Progenitor cell of endocrine pancreas (in vitro differentiated cells): ENCODE measurements around the gene MYO7B. TPM values are rescaled to one million over a fixed set of nuclear protein-coding genes. Genes with fewer than 3 reads are reported as not detected.

Source experiments
- DNase-seq: peaks from one replicate; pipeline ENCODE4 v3.0.0; 2021; ENCODE audit warnings: low spot score; ENCODE audit not compliant: unreplicated experiment
- H3K27ac Mint-ChIP-seq: 2 replicates; pipeline ENCODE4 v1.8.0; 2021; ENCODE audit warnings: mild to moderate bottlenecking, moderate library complexity, mixed read lengths
- H3K27me3 Mint-ChIP-seq: 2 replicates; pipeline ENCODE4 v1.8.0; 2021; ENCODE audit warnings: mixed read lengths
- H3K36me3 Mint-ChIP-seq: 2 replicates; pipeline ENCODE4 v1.8.0; 2022; ENCODE audit warnings: mixed read lengths; ENCODE audit not compliant: insufficient read depth
- H3K4me1 Mint-ChIP-seq: 2 replicates; pipeline ENCODE4 v1.8.0; 2021; ENCODE audit warnings: low read depth, mixed read lengths
- H3K4me3 Mint-ChIP-seq: 2 replicates; pipeline ENCODE4 v1.8.0; 2021; ENCODE audit warnings: low read depth, mild to moderate bottlenecking, moderate library complexity, mixed read lengths
- H3K9me3 Mint-ChIP-seq: 2 replicates; pipeline ENCODE4 v1.8.0; 2021; ENCODE audit warnings: low read depth, mixed read lengths
- CTCF ChIP-seq: fragments of 200-600 bp; sonication (generic); IDR thresholded peaks from one replicate; pipeline ENCODE4 v1.5.0; 2021; ENCODE audit warnings: antibody characterized with exemption, mild to moderate bottlenecking; ENCODE audit not compliant: unreplicated experiment
- total RNA-seq: library from RNA; stranded (reverse); gene quantifications from 2 replicates; pipeline ENCODE4 v1.2.1, GENCODE V29; 2021

The MYO7B gene
- total RNA-seq, 1 donor from 2014 or later: not detected

GRCh38 chr2:127681976-127682857 lies 146.7 kb downstream of the MYO7B start:
- H3K27ac Mint-ChIP-seq: no peak overlapping the region
- H3K36me3 Mint-ChIP-seq: no peaks in the 10 kb centered on the region
- H3K9me3 Mint-ChIP-seq: no peaks in the 10 kb centered on the region
- peaks cover 40% of the 10 kb centered on the region for H3K27me3 Mint-ChIP-seq
- no peak for DNase-seq
- TF ChIP-seq CTCF: no peak
- no peak overlapping the region for H3K4me3 Mint-ChIP-seq
- no peaks in the 10 kb centered on the region for H3K4me1 Mint-ChIP-seq

- H3K27me3 Mint-ChIP-seq: peaks cover 32% of the 10 kb centered on the region
- no peak overlapping the region for H3K4me3 Mint-ChIP-seq
- DNase-seq: no peak
- H3K27ac Mint-ChIP-seq: no peak overlapping the region
- TF ChIP-seq CTCF: no peak
- H3K4me1 Mint-ChIP-seq: no peaks in the 10 kb centered on the region
- H3K36me3 Mint-ChIP-seq: no peaks in the 10 kb centered on the region
- H3K9me3 Mint-ChIP-seq: no peaks in the 10 kb centered on the region
Measured at GRCh38 chr2:127683056-127683455, 147.6 kb downstream of the MYO7B start.

GRCh38 chr2:127683757-127684156 lies 148.3 kb downstream of the MYO7B start:
- peaks cover 25% of the 10 kb centered on the region for H3K27me3 Mint-ChIP-seq
- peaks cover 4% of the 10 kb centered on the region for H3K9me3 Mint-ChIP-seq
- no peaks in the 10 kb centered on the region for H3K4me1 Mint-ChIP-seq
- no peak for TF ChIP-seq CTCF
- no peak for DNase-seq
- H3K27ac Mint-ChIP-seq: no peak overlapping the region
- H3K4me3 Mint-ChIP-seq: no peak overlapping the region
- H3K36me3 Mint-ChIP-seq: no peaks in the 10 kb centered on the region

- Mint-ChIP-seq H3K9me3 (peaks cover 10% of the 10 kb centered on the region), H3K27me3 (peaks cover 21% of the 10 kb centered on the region), H3K4me1 (no peaks in the 10 kb centered on the region), H3K27ac (no peak overlapping the region), H3K4me3 (no peak overlapping the region), H3K36me3 (no peaks in the 10 kb centered on the region)
- DNase-seq: no peak
- no peak for TF ChIP-seq CTCF
Measured at GRCh38 chr2:127685410-127686080, 150.1 kb downstream of the MYO7B start.

Other genes with a start within 250 kb of the MYO7B start
- 63.5 and 65.8 TPM in 2 replicates for gene ERCC3, start 241.5 kb upstream of the MYO7B start, total RNA-seq
- 33.9 and 34.5 TPM in 2 replicates for gene MAP3K2, start 147.7 kb upstream of the MYO7B start, total RNA-seq
- gene PROC, start 117.3 kb upstream of the MYO7B start, total RNA-seq: 18.7 and 25.3 TPM in 2 replicates
- 60.4 and 61.2 TPM in 2 replicates for gene IWS1, start 9.2 kb upstream of the MYO7B start, total RNA-seq
- not detected in 2 replicates for gene GPR17, start 110.5 kb downstream of the MYO7B start, total RNA-seq
- 6.1 and 6.2 TPM in 2 replicates for gene LIMS2, start 139.8 kb downstream of the MYO7B start, total RNA-seq
- 13.7 and 15.3 TPM in 2 replicates for gene SFT2D3, start 165.8 kb downstream of the MYO7B start, total RNA-seq